ENCODE data around the gene ZNF224. TPM values are rescaled to one million over a fixed set of nuclear protein-coding genes. Genes with fewer than 3 reads are reported as not detected.

Gene ZNF224
- total RNA-seq, 1 experiment from 2014 or later: 5.6 TPM

GRCh38 chr19:44142059-44142433 is 47.9 kb downstream of the ZNF224 start:
- POLR2A ChIA-PET (ENCODE audit: unreplicated experiment): interaction anchor here (0.6 to 0.7 kb wide), 3 partner anchors 21 to 609 kb away, joined by 3 to 4 read pairs (median 3); partner anchors contain the start of gene ZNF221

GRCh38 chr19:44149776-44150175 is 55.6 kb downstream of the ZNF224 start:
- Histone ChIP-seq H3F3A (ENCODE audit: low read length, unreplicated experiment) (no peaks in the 10 kb centered on the region), H3K9me3 (ENCODE audit: low read length) (no peaks in the 10 kb centered on the region), H3K36me3 (ENCODE audit: low read depth, low read length) (peaks cover 16% of the 10 kb centered on the region), H3K9ac (ENCODE audit: low read length) (no peak overlapping the region), H3K4me3 (ENCODE audit: low read length) (no peak overlapping the region), H3K27me3 (ENCODE audit: low read length) (no peaks in the 10 kb centered on the region), H3K4me1 (ENCODE audit: insufficient read depth, low read length) (no peaks in the 10 kb centered on the region), H3K79me2 (ENCODE audit: low read length) (no peaks in the 10 kb centered on the region), H3K4me2 (ENCODE audit: low read length) (no peak overlapping the region), H4K20me1 (ENCODE audit: low read length) (no peaks in the 10 kb centered on the region), H3K27ac (ENCODE audit: low read length) (no peak overlapping the region), H2AFZ (ENCODE audit: low read length) (no peak overlapping the region), H3K9me2 (replicated peaks; ENCODE audit: low read length) (no peaks in the 10 kb centered on the region)
- POLR2A ChIA-PET (ENCODE audit: unreplicated experiment): no interaction called here
- DNase-seq: no peak
- CTCF ChIA-PET: no interaction called here
- intact Hi-C loops (cut with micrococcal nuclease): no loop called here
- BruUV-seq (replicated peaks): no TSS peak
- ATAC-seq: no peak
- TF ChIP-seq CTCF (conservative IDR thresholded peaks at IDR 0.05; ENCODE audit: low read depth, low read length): no peak
- no peak for TF ChIP-seq EZH2phosphoT487 (IDR thresholded peaks at IDR 0.05; ENCODE audit: borderline replicate concordance, low read length)
- no peak for TF ChIP-seq EZH2 (IDR thresholded peaks at IDR 0.05; ENCODE audit: low read length, unreplicated experiment)

More at GRCh38 chr19:44142059-44142433, 47.9 kb downstream of the ZNF224 start:
- no peak for TF ChIP-seq EZH2 (IDR thresholded peaks at IDR 0.05; ENCODE audit: low read length, unreplicated experiment)
- no peak for TF ChIP-seq EZH2phosphoT487 (IDR thresholded peaks at IDR 0.05; ENCODE audit: borderline replicate concordance, low read length)
- no peak for TF ChIP-seq CTCF (conservative IDR thresholded peaks at IDR 0.05; ENCODE audit: low read depth, low read length)
- H3K79me2 ChIP-seq (ENCODE audit: low read length): peaks cover 8% of the 10 kb centered on the region
- H3K9me3 ChIP-seq (ENCODE audit: low read length): no peaks in the 10 kb centered on the region
- peak; percentile 3 for DNase-seq
- ATAC-seq: peak; percentile 22
- H3K27me3 ChIP-seq (ENCODE audit: low read length): no peaks in the 10 kb centered on the region
- no peaks in the 10 kb centered on the region for H3F3A ChIP-seq (ENCODE audit: low read length, unreplicated experiment)
- BruUV-seq (replicated peaks): no TSS peak
- H3K27ac ChIP-seq (ENCODE audit: low read length): no peak overlapping the region
- H3K4me2 ChIP-seq (ENCODE audit: low read length): peak overlapping the region; percentile 95
- no peaks in the 10 kb centered on the region for H3K4me1 ChIP-seq (ENCODE audit: insufficient read depth, low read length)
- no peaks in the 10 kb centered on the region for H4K20me1 ChIP-seq (ENCODE audit: low read length)
- H3K9ac ChIP-seq (ENCODE audit: low read length): peak overlapping the region; percentile 67; the same call in 1 of the 2 replicates
- H3K9me2 ChIP-seq (replicated peaks; ENCODE audit: low read length): no peaks in the 10 kb centered on the region
- H2AFZ ChIP-seq (ENCODE audit: low read length): peak overlapping the region; percentile 88
- intact Hi-C loops (cut with micrococcal nuclease): no loop called here
- peaks cover 5% of the 10 kb centered on the region; the same call in 1 of the 2 replicates for H3K36me3 ChIP-seq (ENCODE audit: low read depth, low read length)
- peak overlapping the region; percentile 83 for H3K4me3 ChIP-seq (ENCODE audit: low read length)
- CTCF ChIA-PET: no interaction called here

GRCh38 chr19:44151491-44151890 is 57.3 kb downstream of the ZNF224 start:
- Histone ChIP-seq H3K9me2 (replicated peaks; ENCODE audit: low read length) (no peaks in the 10 kb centered on the region), H3K27ac (ENCODE audit: low read length) (no peak overlapping the region), H3K4me3 (ENCODE audit: low read length) (no peak overlapping the region), H2AFZ (ENCODE audit: low read length) (no peak overlapping the region), H3K79me2 (ENCODE audit: low read length) (no peaks in the 10 kb centered on the region), H3K9me3 (ENCODE audit: low read length) (peaks cover 5% of the 10 kb centered on the region), H3K27me3 (ENCODE audit: low read length) (no peaks in the 10 kb centered on the region), H3K4me2 (ENCODE audit: low read length) (no peak overlapping the region), H3K9ac (ENCODE audit: low read length) (no peak overlapping the region), H3K36me3 (ENCODE audit: low read depth, low read length) (peaks cover 28% of the 10 kb centered on the region), H3F3A (ENCODE audit: low read length, unreplicated experiment) (no peaks in the 10 kb centered on the region), H4K20me1 (ENCODE audit: low read length) (no peaks in the 10 kb centered on the region), H3K4me1 (ENCODE audit: insufficient read depth, low read length) (no peaks in the 10 kb centered on the region)
- BruUV-seq (replicated peaks): no TSS peak
- no peak for DNase-seq
- no peak for TF ChIP-seq CTCF (conservative IDR thresholded peaks at IDR 0.05; ENCODE audit: low read depth, low read length)
- no peak for TF ChIP-seq EZH2 (IDR thresholded peaks at IDR 0.05; ENCODE audit: low read length, unreplicated experiment)
- ChIA-PET POLR2A (ENCODE audit: unreplicated experiment) (no interaction called here), CTCF (no interaction called here)
- intact Hi-C loops (cut with micrococcal nuclease): no loop called here
- ATAC-seq: no peak
